ENCODE data around the gene GLRA2.

- TF ChIP-seq POLR2A (IDR thresholded peaks at IDR 0.05; ENCODE audit: low read depth, low read length) = no peak
- no peak for TF ChIP-seq POLR2AphosphoS5 (IDR thresholded peaks at IDR 0.05; ENCODE audit: low read depth, low read length)
Observed at GRCh38 chrX:14581081-14581480, 51.7 kb downstream of the GLRA2 start.
